K562 (cell line): ENCODE data around the gene MFN1. TPM values are rescaled to one million over a fixed set of nuclear protein-coding genes. Genes with fewer than 3 reads are reported as not detected.

Source experiments
- ARNT ChIP-seq, 2 experiments: fragments of 450-650 bp; IDR thresholded peaks; 2 replicates each; pipeline ENCODE4 v1.6.1; 2016; ENCODE audit warnings: mild to moderate bottlenecking in 1 of 2
- BMI1 ChIP-seq: fragments of 150-350 bp; IDR thresholded peaks from 2 replicates; pipeline ENCODE4 v1.6.1; 2014; ENCODE audit warnings: low read length
- CREM ChIP-seq: IDR thresholded peaks from 2 replicates; pipeline ENCODE4 v1.6.1; 2014; ENCODE audit warnings: antibody characterized with exemption, low read depth
- ETV6 ChIP-seq, 3 experiments: fragments of 150-350 bp in 1 of 3; sonication (generic) in 1 of 3; formaldehyde crosslinking in 1 of 3; IDR thresholded peaks; 2 replicates each; pipeline versions ENCODE4 v1.6.1 to v1.8.0; 2014 to 2022; ENCODE audit warnings: borderline replicate concordance in 2 of 3, low read depth in 2 of 3, antibody characterized with exemption in 1 of 3, low read length in 1 of 3, mild to moderate bottlenecking in 1 of 3, missing genetic modification reagents in 1 of 3
- FUS ChIP-seq: fragments of 200-400 bp; formaldehyde crosslinking; optimal IDR thresholded peaks from 2 replicates; pipeline ENCODE3; 2017; ENCODE audit warnings: low read depth, low read length
- MAFF ChIP-seq: IDR thresholded peaks from 2 replicates; pipeline ENCODE4 v1.6.1; 2012; ENCODE audit warnings: low read length, improper control_type of control experiment
- MECOM ChIP-seq: fragments of 250-450 bp; sonication (Bioruptor Pico); IDR thresholded peaks from 2 replicates; pipeline ENCODE4 v1.8.0; 2022; ENCODE audit warnings: inconsistent platforms
- MTA1 ChIP-seq: fragments of 450-650 bp; IDR thresholded peaks from 2 replicates; pipeline ENCODE4 v1.6.1; 2017; ENCODE audit warnings: borderline replicate concordance
- NR4A1 ChIP-seq, 2 experiments: fragments of 250-450 bp in 1 of 2; fragments of 450-650 bp in 1 of 2; sonication (Bioruptor Pico) in 1 of 2; IDR thresholded peaks; 2 replicates each; pipeline versions ENCODE4 v1.4.0 to v1.6.1; 2016 to 2020; ENCODE audit warnings: mild to moderate bottlenecking in 2 of 2, missing compliant biosample characterization in 1 of 2, missing genetic modification characterization in 1 of 2, moderate library complexity in 1 of 2
- NUFIP1 ChIP-seq: fragments of 450-650 bp; IDR thresholded peaks from 2 replicates; pipeline ENCODE4 v1.6.1; 2018; ENCODE audit not compliant: partially characterized antibody
- OTX1 ChIP-seq: fragments of 450-650 bp; formaldehyde crosslinking; IDR thresholded peaks from 2 replicates; pipeline ENCODE4 v1.4.0; 2022; ENCODE audit warnings: mild to moderate bottlenecking
- SMARCB1 ChIP-seq: IDR thresholded peaks from 2 replicates; pipeline ENCODE4 v1.6.1; 2011; ENCODE audit warnings: improper control_type of control experiment, low read depth; ENCODE audit not compliant: insufficient read length
- SPI1 ChIP-seq: IDR thresholded peaks from 2 replicates; pipeline ENCODE4 v1.6.1; 2011; ENCODE audit warnings: low read depth, low read length, control low read depth, borderline replicate concordance
- SRF ChIP-seq, 2 experiments: fragments of 250-450, 450-650 bp in 1 of 2; sonication (Bioruptor Pico) in 1 of 2; sonication (generic) in 1 of 2; formaldehyde crosslinking; IDR thresholded peaks; 2 replicates each; pipeline versions ENCODE4 v1.5.0 to v1.5.1; 2020 to 2022; ENCODE audit warnings: mild to moderate bottlenecking in 1 of 2, missing genetic modification reagents in 1 of 2
- STAG1 ChIP-seq: sonication (generic); formaldehyde crosslinking; IDR thresholded peaks from 2 replicates; pipeline ENCODE4 v1.5.0; 2020; ENCODE audit warnings: missing genetic modification reagents, borderline replicate concordance
- STAT5B ChIP-seq: fragments of 250-450 bp; sonication (Bioruptor Pico); IDR thresholded peaks from 2 replicates; pipeline ENCODE4 v1.8.0; 2021; ENCODE audit warnings: mild to moderate bottlenecking, inconsistent platforms
- TBL1XR1 ChIP-seq, 2 experiments: IDR thresholded peaks; 2 replicates each; pipeline ENCODE4 v1.6.1; 2012; ENCODE audit warnings: improper control_type of control experiment in 2 of 2, low read length in 2 of 2, mild to moderate bottlenecking in 1 of 2
- YY1 ChIP-seq, 3 experiments: IDR thresholded peaks; 2 replicates each; pipeline ENCODE4 v1.6.1; 2011; ENCODE audit warnings: low read length in 2 of 3, mild to moderate bottlenecking in 2 of 3, moderate library complexity in 2 of 3, borderline replicate concordance in 1 of 3, control low read depth in 1 of 3, low read depth in 1 of 3; ENCODE audit not compliant: insufficient read depth in 3 of 3, insufficient replicate concordance in 2 of 3, control insufficient read depth in 1 of 3, insufficient read length in 1 of 3; ENCODE audit errors: extremely low read depth in 1 of 3
- ZC3H11A ChIP-seq: IDR thresholded peaks from 2 replicates; pipeline ENCODE4 v1.6.1; 2012; ENCODE audit warnings: low read depth, low read length, improper control_type of control experiment
- ZNF24 ChIP-seq: fragments of 450-650 bp; IDR thresholded peaks from 2 replicates; pipeline ENCODE4 v1.6.1; 2016
- ZNF76 ChIP-seq: fragments of 250-450 bp; sonication (Bioruptor Pico); IDR thresholded peaks from 2 replicates; pipeline ENCODE4 v1.4.0; 2020; ENCODE audit warnings: mild to moderate bottlenecking, moderate library complexity, borderline replicate concordance
- ZNF766 ChIP-seq: fragments of 200-800 bp; sonication (Bioruptor generic); conservative IDR thresholded peaks from 2 replicates; pipeline ENCODE4 v1.6.1; 2016; ENCODE audit warnings: missing genetic modification characterization, missing compliant biosample characterization
- ZNF830 ChIP-seq: fragments of 250-450 bp; sonication (Bioruptor Pico); IDR thresholded peaks from 2 replicates; pipeline ENCODE4 v1.5.0; 2021; ENCODE audit warnings: mild to moderate bottlenecking
- polyA plus RNA-seq, 8 experiments: library from polyadenylated mRNA; depleted of rRNA in 4 of 8; stranded (reverse) in 5 of 8; unstranded in 3 of 8; fragments of >200 nt; fragmentation: Nextera tagmentation in 2 of 8; fragmentation: Illumina TruSeq in 1 of 8; extraction: Ambion mirVana in 2 of 8; extraction: Trizol in 1 of 8; gene quantifications; 2 replicates each; pipeline versions ENCODE4 v1.2.1 to v1.2.3, GENCODE V29; 2011 to 2014; ENCODE audit warnings: inconsistent platforms in 1 of 8, missing spikeins in 1 of 8
- total RNA-seq, 7 experiments: library from RNA; depleted of rRNA in 6 of 7; stranded (reverse); fragments of >200 nt in 6 of 7; fragmentation: Illumina TruSeq in 2 of 7; extraction: Trizol in 2 of 7; gene quantifications; 2 replicates each; pipeline versions ENCODE4 v1.2.1 to v1.2.3, GENCODE V29; 2011 to 2021; ENCODE audit warnings: low replicate concordance in 1 of 7
- TF ChIP-seq, protein P1 (sequence below): sonication (generic); formaldehyde crosslinking; IDR thresholded peaks from 2 replicates; pipeline ENCODE4 v1.8.1; 2022; ENCODE audit warnings: missing genetic modification reagents
- TF ChIP-seq, protein P2 (sequence below): fragments of 450-650 bp; formaldehyde crosslinking; IDR thresholded peaks from 2 replicates; pipeline ENCODE4 v1.4.0; 2022; ENCODE audit warnings: missing genetic modification characterization
- TF ChIP-seq, protein P3 (sequence below): IDR thresholded peaks from 2 replicates; pipeline ENCODE4 v1.6.1; 2014; ENCODE audit warnings: antibody characterized with exemption

Gene MFN1
- total and polyA plus RNA-seq, 9 of the 15 experiments (the other 6 are each of a cell fraction or from before 2014, with no cell fraction given): 10.5 to 42.7 (median 22.6) TPM

DNA sequence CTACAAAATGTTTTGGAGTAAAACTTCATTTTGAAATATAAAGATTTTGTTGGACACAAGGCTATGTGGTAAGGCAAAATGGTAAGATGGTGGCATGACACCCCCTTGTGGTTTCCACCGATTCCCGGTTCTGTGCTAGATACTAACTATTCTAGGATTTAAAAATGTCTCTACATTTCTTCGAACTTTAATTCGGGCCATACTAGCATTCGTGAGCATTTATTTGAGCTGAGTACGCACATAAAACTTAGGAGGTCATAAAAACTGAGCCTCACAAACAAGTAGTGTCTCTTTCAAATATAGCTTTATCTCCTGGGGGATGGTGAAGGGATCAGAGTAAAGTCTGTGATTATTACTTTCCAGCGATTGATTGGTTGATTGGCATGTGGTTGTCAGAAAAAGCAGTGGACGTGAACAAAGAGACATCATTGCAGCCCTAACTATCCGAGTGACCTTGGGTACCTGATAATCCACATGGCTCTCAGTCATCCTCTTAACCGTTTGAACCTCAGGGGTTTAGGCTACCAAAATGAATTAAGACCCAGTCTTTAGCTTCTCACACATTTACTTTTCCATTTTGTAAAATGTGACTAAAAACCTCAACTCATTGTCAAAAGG is 25.7 kb upstream of the MFN1 start (continued):
- TF ChIP-seq, protein P1, sequence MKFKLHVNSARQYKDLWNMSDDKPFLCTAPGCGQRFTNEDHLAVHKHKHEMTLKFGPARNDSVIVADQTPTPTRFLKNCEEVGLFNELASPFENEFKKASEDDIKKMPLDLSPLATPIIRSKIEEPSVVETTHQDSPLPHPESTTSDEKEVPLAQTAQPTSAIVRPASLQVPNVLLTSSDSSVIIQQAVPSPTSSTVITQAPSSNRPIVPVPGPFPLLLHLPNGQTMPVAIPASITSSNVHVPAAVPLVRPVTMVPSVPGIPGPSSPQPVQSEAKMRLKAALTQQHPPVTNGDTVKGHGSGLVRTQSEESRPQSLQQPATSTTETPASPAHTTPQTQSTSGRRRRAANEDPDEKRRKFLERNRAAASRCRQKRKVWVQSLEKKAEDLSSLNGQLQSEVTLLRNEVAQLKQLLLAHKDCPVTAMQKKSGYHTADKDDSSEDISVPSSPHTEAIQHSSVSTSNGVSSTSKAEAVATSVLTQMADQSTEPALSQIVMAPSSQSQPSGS (CRISPR knock-in tag): no peak
- TF ChIP-seq FUS: no peak
- no peak for TF ChIP-seq ZNF830 (CRISPR knock-in tag)
- TF ChIP-seq BMI1: no peak
- no peak for TF ChIP-seq ARNT (IDR thresholded peaks at IDR 0.05)
- 0 out of 2 replicates have a peak, but pooled peaks have one; percentile 27 for TF ChIP-seq ZC3H11A
- TF ChIP-seq STAG1 (CRISPR knock-in tag): peak; percentile 45; the same call in 1 of the 2 replicates
- TF ChIP-seq YY1 (IDR thresholded peaks at IDR 0.05; ENCODE audit: borderline replicate concordance in 1 of 3, control insufficient read depth in 1 of 3, extremely low read depth in 1 of 3, insufficient read depth in 3 of 3, insufficient read length in 1 of 3, insufficient replicate concordance in 2 of 3, low read depth in 1 of 3, low read length in 2 of 3): peak in 1 of 3 experiments; percentile 25
- no peak for TF ChIP-seq MAFF
- TF ChIP-seq ETV6 (IDR thresholded peaks at IDR 0.05; ENCODE audit: borderline replicate concordance in 1 of 2, low read depth in 2 of 2, low read length in 1 of 2): no peak
- TF ChIP-seq ETV6 (CRISPR knock-in tag; IDR thresholded peaks at IDR 0.05; ENCODE audit: borderline replicate concordance): no peak
- TF ChIP-seq SPI1: no peak
- no peak for TF ChIP-seq SRF (CRISPR knock-in tag; IDR thresholded peaks at IDR 0.05)
- no peak for TF ChIP-seq ZNF24
- TF ChIP-seq TBL1XR1 (IDR thresholded peaks at IDR 0.05; ENCODE audit: low read length in 2 of 2): no peak
- TF ChIP-seq NUFIP1: no peak
- TF ChIP-seq ZNF76 (CRISPR knock-in tag): no peak
- TF ChIP-seq OTX1 (CRISPR knock-in tag): no peak
- TF ChIP-seq, protein P2, sequence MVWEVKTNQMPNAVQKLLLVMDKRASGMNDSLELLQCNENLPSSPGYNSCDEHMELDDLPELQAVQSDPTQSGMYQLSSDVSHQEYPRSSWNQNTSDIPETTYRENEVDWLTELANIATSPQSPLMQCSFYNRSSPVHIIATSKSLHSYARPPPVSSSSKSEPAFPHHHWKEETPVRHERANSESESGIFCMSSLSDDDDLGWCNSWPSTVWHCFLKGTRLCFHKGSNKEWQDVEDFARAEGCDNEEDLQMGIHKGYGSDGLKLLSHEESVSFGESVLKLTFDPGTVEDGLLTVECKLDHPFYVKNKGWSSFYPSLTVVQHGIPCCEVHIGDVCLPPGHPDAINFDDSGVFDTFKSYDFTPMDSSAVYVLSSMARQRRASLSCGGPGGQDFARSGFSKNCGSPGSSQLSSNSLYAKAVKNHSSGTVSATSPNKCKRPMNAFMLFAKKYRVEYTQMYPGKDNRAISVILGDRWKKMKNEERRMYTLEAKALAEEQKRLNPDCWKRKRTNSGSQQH (CRISPR knock-in tag): no peak
- TF ChIP-seq STAT5B (CRISPR knock-in tag): no peak
- no peak for TF ChIP-seq CREM
- TF ChIP-seq, protein P3, sequence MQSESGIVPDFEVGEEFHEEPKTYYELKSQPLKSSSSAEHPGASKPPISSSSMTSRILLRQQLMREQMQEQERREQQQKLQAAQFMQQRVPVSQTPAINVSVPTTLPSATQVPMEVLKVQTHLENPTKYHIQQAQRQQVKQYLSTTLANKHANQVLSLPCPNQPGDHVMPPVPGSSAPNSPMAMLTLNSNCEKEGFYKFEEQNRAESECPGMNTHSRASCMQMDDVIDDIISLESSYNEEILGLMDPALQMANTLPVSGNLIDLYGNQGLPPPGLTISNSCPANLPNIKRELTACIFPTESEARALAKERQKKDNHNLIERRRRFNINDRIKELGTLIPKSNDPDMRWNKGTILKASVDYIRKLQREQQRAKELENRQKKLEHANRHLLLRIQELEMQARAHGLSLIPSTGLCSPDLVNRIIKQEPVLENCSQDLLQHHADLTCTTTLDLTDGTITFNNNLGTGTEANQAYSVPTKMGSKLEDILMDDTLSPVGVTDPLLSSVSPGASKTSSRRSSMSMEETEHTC: no peak
- no peak for TF ChIP-seq MECOM (CRISPR knock-in tag)
- no peak for TF ChIP-seq ZNF766 (CRISPR knock-in tag)
- TF ChIP-seq SMARCB1: no peak
- no peak for TF ChIP-seq NR4A1 (CRISPR knock-in tag; IDR thresholded peaks at IDR 0.05)
- TF ChIP-seq NR4A1 (tag; IDR thresholded peaks at IDR 0.05): no peak
- TF ChIP-seq MTA1: no peak
